Astrocyte of the cerebellum (primary cell): Measurements from ENCODE around the gene KIF16B.

Source experiments
- DNase-seq: peaks from one replicate; pipeline ENCODE4 v3.0.0-alpha.2; 2011; ENCODE audit warnings: low read depth
- H3K4me3 ChIP-seq: 2 replicates; pipeline ENCODE4 v1.5.1; 2011; ENCODE audit warnings: mild to moderate bottlenecking, low read depth, low read length, moderate library complexity
- CTCF ChIP-seq: IDR thresholded peaks from 2 replicates; pipeline ENCODE4 v1.5.1; 2012; ENCODE audit warnings: low read length, low read depth, moderate library complexity, mild to moderate bottlenecking; ENCODE audit errors: missing control alignments
- in situ Hi-C: cut with HindIII; loops from 2 replicates; pipeline ENCODE4 v1.10.0; 2017; ENCODE audit warnings: low sequenced_read_pairs

KIF16B gene

GRCh38 chr20:16491294-16491905 lies 81.8 kb downstream of the KIF16B start:
- H3K4me3 ChIP-seq: no peak overlapping the region
- no peak for TF ChIP-seq CTCF
- in situ Hi-C loops: no loop called here
- DNase-seq: no peak

- DNase-seq: peak; percentile 57
- in situ Hi-C loops: no loop called here
- no peak overlapping the region for H3K4me3 ChIP-seq
- TF ChIP-seq CTCF: no peak
Observed at GRCh38 chr20:16490696-16491095, 82.6 kb downstream of the KIF16B start.

GRCh38 chr20:16488616-16489015 lies 84.6 kb downstream of the KIF16B start:
- DNase-seq: no peak
- no peak for TF ChIP-seq CTCF
- no peak overlapping the region for H3K4me3 ChIP-seq
- in situ Hi-C loops: no loop called here

- H3K4me3 ChIP-seq: no peak overlapping the region
- in situ Hi-C loops: no loop called here
- no peak for DNase-seq
- no peak for TF ChIP-seq CTCF
Observed at GRCh38 chr20:16488086-16488485, 85.2 kb downstream of the KIF16B start.

- no peak for DNase-seq
- no peak overlapping the region for H3K4me3 ChIP-seq
- in situ Hi-C loops: no loop called here
- TF ChIP-seq CTCF: no peak
Observed at GRCh38 chr20:16486532-16486931, 86.7 kb downstream of the KIF16B start.

GRCh38 chr20:16485401-16485800 lies 87.8 kb downstream of the KIF16B start:
- no peak for DNase-seq
- H3K4me3 ChIP-seq: no peak overlapping the region
- no peak for TF ChIP-seq CTCF
- in situ Hi-C loops: no loop called here
